H1 (cell line): ENCODE results near the gene PRRG2. TPM values are rescaled to one million over a fixed set of nuclear protein-coding genes. Genes with fewer than 3 reads are reported as not detected.

ENCODE experiments used
- ASH2L ChIP-seq: fragments of 200-600, 300-600 bp; sonication (generic); IDR thresholded peaks from one replicate; pipeline ENCODE4 v1.7.1; 2017; ENCODE audit warnings: low read length
- BACH1 ChIP-seq: IDR thresholded peaks from 2 replicates; pipeline ENCODE4 v1.6.1; 2012; ENCODE audit warnings: low read length, improper control_type of control experiment
- CEBPB ChIP-seq: IDR thresholded peaks from 2 replicates; pipeline ENCODE4 v1.6.1; 2012; ENCODE audit warnings: low read depth, low read length
- EZH2 ChIP-seq: fragments of 200-600 bp; sonication (generic); IDR thresholded peaks from 2 replicates; pipeline ENCODE4 v1.7.1; 2012; ENCODE audit warnings: low read depth, mild to moderate bottlenecking, moderate library complexity, low read length, inconsistent platforms; ENCODE audit not compliant: severe bottlenecking
- JUN ChIP-seq: IDR thresholded peaks from 2 replicates; pipeline ENCODE4 v1.6.1; 2011; ENCODE audit warnings: low read depth, mild to moderate bottlenecking, improper control_type of control experiment, low read length
- KDM1A ChIP-seq: fragments of 200-600, 300-600 bp; sonication (generic); IDR thresholded peaks from 2 replicates; pipeline ENCODE4 v1.7.1; 2016; ENCODE audit warnings: mild to moderate bottlenecking, low read length, borderline replicate concordance
- RXRA ChIP-seq: IDR thresholded peaks from 2 replicates; pipeline ENCODE4 v1.6.1; 2011; ENCODE audit warnings: low read depth, mild to moderate bottlenecking, low read length, moderate library complexity; ENCODE audit not compliant: insufficient read depth
- SIN3A ChIP-seq, 2 experiments: IDR thresholded peaks in 1 of 2; conservative IDR thresholded peaks in 1 of 2; 2 replicates each; pipeline ENCODE4 v1.6.1; 2011 to 2012; ENCODE audit warnings: low read length in 2 of 2, improper control_type of control experiment in 1 of 2, low read depth in 1 of 2, mild to moderate bottlenecking in 1 of 2
- SIRT6 ChIP-seq: IDR thresholded peaks from one replicate; pipeline ENCODE4 v1.7.1; 2012; ENCODE audit warnings: low read length, inconsistent platforms
- SUZ12 ChIP-seq: fragments of 200-600 bp; sonication (generic); IDR thresholded peaks from 2 replicates; pipeline ENCODE4 v1.6.1; 2012; ENCODE audit warnings: mild to moderate bottlenecking, inconsistent platforms, low read length, moderate library complexity, mixed read lengths
- polyA plus RNA-seq, 7 experiments: library from polyadenylated mRNA; depleted of rRNA in 3 of 7; stranded (reverse) in 5 of 7; unstranded in 2 of 7; fragments of >200 nt in 5 of 7; fragments of 200-250 nt in 2 of 7; gene quantifications; 1 replicate in 5 of 7; 2 replicates in 1 of 7; 4 replicates in 1 of 7; pipeline versions ENCODE4 v1.2.1 to v1.2.3, GENCODE V29; 2011 to 2013; ENCODE audit warnings: missing spikeins in 2 of 7, mixed read lengths in 2 of 7
- total RNA-seq: library from RNA; stranded (reverse); fragmentation: NEBNext Ultra II Directional; extraction: Animal tissue kit (Norgen Biotek cat#: 25700); gene quantifications from 2 replicates; pipeline ENCODE4 v1.2.1, GENCODE V29; 2021
- TF ChIP-seq, protein P1 (sequence below): fragments of 300-600 bp; sonication (generic); IDR thresholded peaks from 2 replicates; pipeline ENCODE4 v1.7.1; 2012; ENCODE audit warnings: low read length, moderate library complexity, mild to moderate bottlenecking, inconsistent platforms; ENCODE audit not compliant: insufficient replicate concordance

Gene PRRG2
- total and polyA plus RNA-seq, 2 of the 8 experiments (the other 6 are each of a cell fraction or from before 2014, with no cell fraction given): 4.1 to 5.6 TPM

DNA sequence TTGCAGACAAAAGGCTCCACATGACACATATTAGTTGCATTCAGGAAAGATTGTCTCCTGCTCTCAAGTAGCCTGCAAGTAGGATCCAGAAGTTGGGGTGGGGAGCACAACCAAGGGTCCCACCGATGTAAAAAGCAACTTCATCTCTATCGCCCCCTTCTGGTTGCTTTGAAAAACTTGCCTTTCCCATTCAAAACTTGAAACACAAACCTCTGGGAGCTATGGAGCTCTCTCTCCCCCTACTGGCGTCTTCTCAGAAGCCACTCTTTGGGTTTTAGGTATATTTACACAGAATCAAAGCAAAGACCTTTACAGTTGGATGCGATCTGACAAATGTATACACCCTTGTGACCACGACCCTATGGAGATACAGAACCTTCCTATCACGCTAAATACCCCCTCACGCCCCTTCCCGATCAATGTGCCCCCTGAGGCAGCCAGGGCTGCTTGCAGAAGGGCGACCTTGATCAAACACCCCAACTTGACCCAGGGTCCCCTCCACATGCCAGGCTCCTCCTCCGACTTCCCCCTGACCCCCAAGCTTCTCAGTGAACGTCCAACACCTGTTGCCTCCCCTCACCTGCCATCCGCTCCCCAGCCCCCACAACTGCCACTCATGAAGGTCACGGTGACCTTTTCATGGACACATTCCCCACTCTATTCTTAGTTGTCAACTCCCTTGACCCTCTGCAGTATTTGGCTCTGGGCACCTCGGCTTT lies 10.8 kb upstream of the PRRG2 start (continued):
- TF ChIP-seq, protein P1, sequence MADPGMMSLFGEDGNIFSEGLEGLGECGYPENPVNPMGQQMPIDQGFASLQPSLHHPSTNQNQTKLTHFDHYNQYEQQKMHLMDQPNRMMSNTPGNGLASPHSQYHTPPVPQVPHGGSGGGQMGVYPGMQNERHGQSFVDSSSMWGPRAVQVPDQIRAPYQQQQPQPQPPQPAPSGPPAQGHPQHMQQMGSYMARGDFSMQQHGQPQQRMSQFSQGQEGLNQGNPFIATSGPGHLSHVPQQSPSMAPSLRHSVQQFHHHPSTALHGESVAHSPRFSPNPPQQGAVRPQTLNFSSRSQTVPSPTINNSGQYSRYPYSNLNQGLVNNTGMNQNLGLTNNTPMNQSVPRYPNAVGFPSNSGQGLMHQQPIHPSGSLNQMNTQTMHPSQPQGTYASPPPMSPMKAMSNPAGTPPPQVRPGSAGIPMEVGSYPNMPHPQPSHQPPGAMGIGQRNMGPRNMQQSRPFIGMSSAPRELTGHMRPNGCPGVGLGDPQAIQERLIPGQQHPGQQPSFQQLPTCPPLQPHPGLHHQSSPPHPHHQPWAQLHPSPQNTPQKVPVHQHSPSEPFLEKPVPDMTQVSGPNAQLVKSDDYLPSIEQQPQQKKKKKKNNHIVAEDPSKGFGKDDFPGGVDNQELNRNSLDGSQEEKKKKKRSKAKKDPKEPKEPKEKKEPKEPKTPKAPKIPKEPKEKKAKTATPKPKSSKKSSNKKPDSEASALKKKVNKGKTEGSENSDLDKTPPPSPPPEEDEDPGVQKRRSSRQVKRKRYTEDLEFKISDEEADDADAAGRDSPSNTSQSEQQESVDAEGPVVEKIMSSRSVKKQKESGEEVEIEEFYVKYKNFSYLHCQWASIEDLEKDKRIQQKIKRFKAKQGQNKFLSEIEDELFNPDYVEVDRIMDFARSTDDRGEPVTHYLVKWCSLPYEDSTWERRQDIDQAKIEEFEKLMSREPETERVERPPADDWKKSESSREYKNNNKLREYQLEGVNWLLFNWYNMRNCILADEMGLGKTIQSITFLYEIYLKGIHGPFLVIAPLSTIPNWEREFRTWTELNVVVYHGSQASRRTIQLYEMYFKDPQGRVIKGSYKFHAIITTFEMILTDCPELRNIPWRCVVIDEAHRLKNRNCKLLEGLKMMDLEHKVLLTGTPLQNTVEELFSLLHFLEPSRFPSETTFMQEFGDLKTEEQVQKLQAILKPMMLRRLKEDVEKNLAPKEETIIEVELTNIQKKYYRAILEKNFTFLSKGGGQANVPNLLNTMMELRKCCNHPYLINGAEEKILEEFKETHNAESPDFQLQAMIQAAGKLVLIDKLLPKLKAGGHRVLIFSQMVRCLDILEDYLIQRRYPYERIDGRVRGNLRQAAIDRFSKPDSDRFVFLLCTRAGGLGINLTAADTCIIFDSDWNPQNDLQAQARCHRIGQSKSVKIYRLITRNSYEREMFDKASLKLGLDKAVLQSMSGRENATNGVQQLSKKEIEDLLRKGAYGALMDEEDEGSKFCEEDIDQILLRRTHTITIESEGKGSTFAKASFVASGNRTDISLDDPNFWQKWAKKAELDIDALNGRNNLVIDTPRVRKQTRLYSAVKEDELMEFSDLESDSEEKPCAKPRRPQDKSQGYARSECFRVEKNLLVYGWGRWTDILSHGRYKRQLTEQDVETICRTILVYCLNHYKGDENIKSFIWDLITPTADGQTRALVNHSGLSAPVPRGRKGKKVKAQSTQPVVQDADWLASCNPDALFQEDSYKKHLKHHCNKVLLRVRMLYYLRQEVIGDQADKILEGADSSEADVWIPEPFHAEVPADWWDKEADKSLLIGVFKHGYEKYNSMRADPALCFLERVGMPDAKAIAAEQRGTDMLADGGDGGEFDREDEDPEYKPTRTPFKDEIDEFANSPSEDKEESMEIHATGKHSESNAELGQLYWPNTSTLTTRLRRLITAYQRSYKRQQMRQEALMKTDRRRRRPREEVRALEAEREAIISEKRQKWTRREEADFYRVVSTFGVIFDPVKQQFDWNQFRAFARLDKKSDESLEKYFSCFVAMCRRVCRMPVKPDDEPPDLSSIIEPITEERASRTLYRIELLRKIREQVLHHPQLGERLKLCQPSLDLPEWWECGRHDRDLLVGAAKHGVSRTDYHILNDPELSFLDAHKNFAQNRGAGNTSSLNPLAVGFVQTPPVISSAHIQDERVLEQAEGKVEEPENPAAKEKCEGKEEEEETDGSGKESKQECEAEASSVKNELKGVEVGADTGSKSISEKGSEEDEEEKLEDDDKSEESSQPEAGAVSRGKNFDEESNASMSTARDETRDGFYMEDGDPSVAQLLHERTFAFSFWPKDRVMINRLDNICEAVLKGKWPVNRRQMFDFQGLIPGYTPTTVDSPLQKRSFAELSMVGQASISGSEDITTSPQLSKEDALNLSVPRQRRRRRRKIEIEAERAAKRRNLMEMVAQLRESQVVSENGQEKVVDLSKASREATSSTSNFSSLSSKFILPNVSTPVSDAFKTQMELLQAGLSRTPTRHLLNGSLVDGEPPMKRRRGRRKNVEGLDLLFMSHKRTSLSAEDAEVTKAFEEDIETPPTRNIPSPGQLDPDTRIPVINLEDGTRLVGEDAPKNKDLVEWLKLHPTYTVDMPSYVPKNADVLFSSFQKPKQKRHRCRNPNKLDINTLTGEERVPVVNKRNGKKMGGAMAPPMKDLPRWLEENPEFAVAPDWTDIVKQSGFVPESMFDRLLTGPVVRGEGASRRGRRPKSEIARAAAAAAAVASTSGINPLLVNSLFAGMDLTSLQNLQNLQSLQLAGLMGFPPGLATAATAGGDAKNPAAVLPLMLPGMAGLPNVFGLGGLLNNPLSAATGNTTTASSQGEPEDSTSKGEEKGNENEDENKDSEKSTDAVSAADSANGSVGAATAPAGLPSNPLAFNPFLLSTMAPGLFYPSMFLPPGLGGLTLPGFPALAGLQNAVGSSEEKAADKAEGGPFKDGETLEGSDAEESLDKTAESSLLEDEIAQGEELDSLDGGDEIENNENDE: no peak
- TF ChIP-seq EZH2 (no peak), CEBPB (no peak), KDM1A (no peak), ASH2L (no peak), SIRT6 (no peak), BACH1 (no peak), SUZ12 (no peak), JUN (no peak), RXRA (no peak), SIN3A (conservative IDR thresholded peaks at IDR 0.05 in 1 of 2, IDR thresholded peaks at IDR 0.05 in 1 of 2; ENCODE audit: low read depth in 1 of 2, low read length in 2 of 2) (0 out of 4 replicates have a peak, but pooled peaks of 1 of the 2 experiments have one; percentile 40)
